Measurements from ENCODE around the gene NFE2L1.

GRCh38 chr17:48025904-48026501, 22.2 kb upstream of the NFE2L1 start:
- TF ChIP-seq POLR2A (IDR thresholded peaks at IDR 0.05; ENCODE audit: low read depth, low read length) (no peak), POLR2AphosphoS5 (IDR thresholded peaks at IDR 0.05; ENCODE audit: low read depth, low read length) (no peak), TAF1 (IDR thresholded peaks at IDR 0.05; ENCODE audit: borderline replicate concordance, low read depth, low read length) (no peak)
